ENCODE measurements around the gene LYPD6B. TPM values are rescaled to one million over a fixed set of nuclear protein-coding genes. Genes with fewer than 3 reads are reported as not detected.

LYPD6B gene
- total and polyA plus RNA-seq, 2 donors (not counting 1 experiment from before 2014, with no cell fraction given): 1.5 to 2.7 TPM

- H2AFZ ChIP-seq (ENCODE audit: insufficient read depth, low read depth, low read length, poor library complexity, severe bottlenecking): no peak overlapping the region
- TF ChIP-seq CTCF (IDR thresholded peaks at IDR 0.05) (no peak), EZH2 (IDR thresholded peaks at IDR 0.05; ENCODE audit: borderline replicate concordance, insufficient read depth, low read depth, low read length, poor library complexity, severe bottlenecking) (no peak)
- H3K4me3 Mint-ChIP-seq: no peak overlapping the region
- no peaks in the 10 kb centered on the region for H3K79me2 ChIP-seq (ENCODE audit: control insufficient read depth, insufficient read depth, low read length)
- no peaks in the 10 kb centered on the region for H3K9me3 ChIP-seq (ENCODE audit: control extremely low read depth in 1 of 3, control insufficient read depth in 2 of 3, insufficient read depth in 1 of 3, low read length in 2 of 3)
- H3K27ac Mint-ChIP-seq: no peak overlapping the region
- no peak overlapping the region for H3K9ac ChIP-seq (ENCODE audit: low read length)
- intact Hi-C loops (cut with micrococcal nuclease): no loop called here
- H3K9me3 Mint-ChIP-seq (ENCODE audit: insufficient read depth): no peaks in the 10 kb centered on the region
- no peaks in the 10 kb centered on the region for H3K36me3 ChIP-seq (replicated peaks in 1 of 2; ENCODE audit: control extremely low read depth in 1 of 2, control insufficient read depth in 1 of 2, extremely low read depth in 1 of 2, insufficient read depth in 2 of 2, low read length in 1 of 2)
- ChIA-PET CTCF (interaction anchor here (0.7 kb wide), 1 partner anchor 118 kb away, joined by 3 read pairs; no protein-coding TSS in a partner anchor), POLR2A (no interaction called here)
- no peak overlapping the region for H3K4me3 ChIP-seq (ENCODE audit: control extremely low read depth in 1 of 5, extremely low read depth in 1 of 5, insufficient read depth in 1 of 5, low read depth in 2 of 5, low read length in 4 of 5)
- 80% methylated on average over 5 of the region's 8 CpGs for WGBS (ENCODE audit: insufficient coverage)
- H3K27ac ChIP-seq (ENCODE audit: low read length in 2 of 2): no peak overlapping the region
- H3K4me1 Mint-ChIP-seq: peaks cover 21% of the 10 kb centered on the region
- peaks cover 71% of the 10 kb centered on the region for H3K27me3 Mint-ChIP-seq
- peaks cover 17 to 22% of the 10 kb centered on the region in 2 donors for H3K4me1 ChIP-seq (ENCODE audit: control insufficient read depth in 2 of 2, insufficient read depth in 2 of 2, low read length in 2 of 2)
- ATAC-seq (ENCODE audit: low read depth): no peak
- peaks cover 0 to 29% (median 12%) of the 10 kb centered on the region in 4 experiments for H3K27me3 ChIP-seq (replicated peaks in 1 of 4; ENCODE audit: control extremely low read depth in 1 of 4, control insufficient read depth in 3 of 4, insufficient read depth in 4 of 4, low read length in 3 of 4)
- H3K4me2 ChIP-seq (replicated peaks; ENCODE audit: low read depth, low read length, poor library complexity, severe bottlenecking): no peak overlapping the region
- DNase-seq: no peak
- no peaks in the 10 kb centered on the region for H4K20me1 ChIP-seq (ENCODE audit: control insufficient read depth, insufficient read depth, low read length, poor library complexity, severe bottlenecking)
Measured at GRCh38 chr2:149156971-149157740, 118.7 kb downstream of the LYPD6B start.

- no peak overlapping the region for H3K4me3 ChIP-seq (ENCODE audit: control extremely low read depth in 1 of 5, extremely low read depth in 1 of 5, insufficient read depth in 1 of 5, low read depth in 2 of 5, low read length in 4 of 5)
- no peaks in the 10 kb centered on the region for H3K36me3 ChIP-seq (replicated peaks in 1 of 2; ENCODE audit: control extremely low read depth in 1 of 2, control insufficient read depth in 1 of 2, extremely low read depth in 1 of 2, insufficient read depth in 2 of 2, low read length in 1 of 2)
- DNase-seq (no peak), ATAC-seq (ENCODE audit: low read depth) (no peak)
- no peaks in the 10 kb centered on the region for H3K79me2 ChIP-seq (ENCODE audit: control insufficient read depth, insufficient read depth, low read length)
- H3K9ac ChIP-seq (ENCODE audit: low read length): no peak overlapping the region
- H3K4me1 ChIP-seq (ENCODE audit: control insufficient read depth in 2 of 2, insufficient read depth in 2 of 2, low read length in 2 of 2): peaks cover 14 to 15% of the 10 kb centered on the region in 2 donors
- no peak overlapping the region for H3K27ac Mint-ChIP-seq
- POLR2A ChIA-PET: no interaction called here
- CTCF ChIA-PET: no interaction called here
- H3K4me3 Mint-ChIP-seq: no peak overlapping the region
- H4K20me1 ChIP-seq (ENCODE audit: control insufficient read depth, insufficient read depth, low read length, poor library complexity, severe bottlenecking): no peaks in the 10 kb centered on the region
- peaks cover 0 to 30% (median 11%) of the 10 kb centered on the region in 4 experiments for H3K27me3 ChIP-seq (replicated peaks in 1 of 4; ENCODE audit: control extremely low read depth in 1 of 4, control insufficient read depth in 3 of 4, insufficient read depth in 4 of 4, low read length in 3 of 4)
- peaks cover 16% of the 10 kb centered on the region for H3K4me1 Mint-ChIP-seq
- intact Hi-C loops (cut with micrococcal nuclease): no loop called here
- H3K4me2 ChIP-seq (replicated peaks; ENCODE audit: low read depth, low read length, poor library complexity, severe bottlenecking): no peak overlapping the region
- no peaks in the 10 kb centered on the region for H3K9me3 ChIP-seq (ENCODE audit: control extremely low read depth in 1 of 3, control insufficient read depth in 2 of 3, insufficient read depth in 1 of 3, low read length in 2 of 3)
- no CpG with 5 or more reads among the region's 1 CpG for WGBS (ENCODE audit: insufficient coverage)
- no peak overlapping the region for H2AFZ ChIP-seq (ENCODE audit: insufficient read depth, low read depth, low read length, poor library complexity, severe bottlenecking)
- no peak for TF ChIP-seq EZH2 (IDR thresholded peaks at IDR 0.05; ENCODE audit: borderline replicate concordance, insufficient read depth, low read depth, low read length, poor library complexity, severe bottlenecking)
- TF ChIP-seq CTCF (IDR thresholded peaks at IDR 0.05): no peak
- peaks cover 70% of the 10 kb centered on the region for H3K27me3 Mint-ChIP-seq
- H3K9me3 Mint-ChIP-seq (ENCODE audit: insufficient read depth): no peaks in the 10 kb centered on the region
- H3K27ac ChIP-seq (ENCODE audit: low read length in 2 of 2): no peak overlapping the region
Measured at GRCh38 chr2:149158957-149159356, 120.5 kb downstream of the LYPD6B start.

Measured in B cell (primary cell).